GM12874 (cell line): ENCODE measurements around the gene GNG10.

Experiments
- TF ChIP-seq, protein P1 (sequence below): IDR thresholded peaks from 2 replicates; pipeline ENCODE4 v1.5.1; 2011; ENCODE audit warnings: low read depth, mild to moderate bottlenecking, control low read depth, low read length, moderate library complexity; ENCODE audit not compliant: insufficient read depth

Gene GNG10

DNA sequence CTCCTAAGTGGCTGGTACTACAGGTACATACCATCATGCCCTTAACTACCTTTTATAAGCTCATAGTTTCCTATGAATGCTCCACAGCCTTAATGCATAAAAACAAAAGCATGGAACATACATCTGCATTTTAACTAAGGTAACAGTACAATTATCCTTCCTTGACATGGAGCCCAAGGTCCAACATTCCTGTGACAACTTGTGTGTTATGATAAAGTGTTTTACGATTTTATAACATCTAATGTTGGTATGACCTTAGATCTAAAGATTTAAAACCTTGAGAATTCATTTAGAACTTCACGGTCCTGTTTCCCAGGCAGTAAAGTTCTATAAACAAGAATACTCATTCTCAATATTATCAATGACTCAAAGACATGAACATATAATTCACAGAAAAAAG, 43.1 kb downstream of the GNG10 start:
- TF ChIP-seq, protein P1, sequence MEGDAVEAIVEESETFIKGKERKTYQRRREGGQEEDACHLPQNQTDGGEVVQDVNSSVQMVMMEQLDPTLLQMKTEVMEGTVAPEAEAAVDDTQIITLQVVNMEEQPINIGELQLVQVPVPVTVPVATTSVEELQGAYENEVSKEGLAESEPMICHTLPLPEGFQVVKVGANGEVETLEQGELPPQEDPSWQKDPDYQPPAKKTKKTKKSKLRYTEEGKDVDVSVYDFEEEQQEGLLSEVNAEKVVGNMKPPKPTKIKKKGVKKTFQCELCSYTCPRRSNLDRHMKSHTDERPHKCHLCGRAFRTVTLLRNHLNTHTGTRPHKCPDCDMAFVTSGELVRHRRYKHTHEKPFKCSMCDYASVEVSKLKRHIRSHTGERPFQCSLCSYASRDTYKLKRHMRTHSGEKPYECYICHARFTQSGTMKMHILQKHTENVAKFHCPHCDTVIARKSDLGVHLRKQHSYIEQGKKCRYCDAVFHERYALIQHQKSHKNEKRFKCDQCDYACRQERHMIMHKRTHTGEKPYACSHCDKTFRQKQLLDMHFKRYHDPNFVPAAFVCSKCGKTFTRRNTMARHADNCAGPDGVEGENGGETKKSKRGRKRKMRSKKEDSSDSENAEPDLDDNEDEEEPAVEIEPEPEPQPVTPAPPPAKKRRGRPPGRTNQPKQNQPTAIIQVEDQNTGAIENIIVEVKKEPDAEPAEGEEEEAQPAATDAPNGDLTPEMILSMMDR, result no peak

DNA sequence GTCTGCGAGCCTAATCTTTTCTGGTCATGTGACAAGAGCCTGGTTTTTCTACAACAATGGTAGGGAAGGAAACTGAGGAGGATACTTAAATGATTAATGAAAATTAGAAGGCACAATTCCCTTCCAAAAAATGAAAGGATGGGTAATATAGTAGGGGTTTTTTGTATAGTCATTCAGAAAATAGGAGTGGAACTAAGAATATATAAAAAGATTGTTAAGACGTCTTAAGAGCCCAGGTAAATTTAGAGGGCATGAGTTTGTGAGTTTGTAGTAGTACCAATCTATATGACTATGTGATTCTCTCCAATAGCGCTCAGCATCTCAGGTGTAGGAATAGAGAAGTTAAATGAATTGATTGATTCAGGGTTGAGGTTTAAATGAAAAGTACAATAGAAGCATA, 50.1 kb downstream of the GNG10 start:
- TF ChIP-seq, protein P1, result no peak

DNA sequence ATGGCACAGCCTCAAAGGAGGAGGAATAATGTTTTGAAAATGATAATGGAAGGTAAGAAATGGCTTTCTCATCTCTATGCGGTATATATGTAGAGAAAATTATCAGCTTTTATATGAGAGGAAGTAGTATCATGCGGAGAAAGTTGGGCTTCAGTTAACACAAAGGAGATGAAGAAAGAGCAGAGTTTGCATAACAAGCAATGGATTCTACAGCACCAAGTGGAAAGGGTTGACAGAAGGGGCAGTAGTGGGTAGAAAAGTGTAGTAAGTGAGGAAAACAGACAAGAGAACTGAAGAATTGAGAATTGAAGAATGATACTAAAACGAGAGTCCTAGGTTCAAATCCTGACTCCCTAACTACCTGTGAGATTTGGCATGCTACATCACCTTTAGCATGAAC, 51.0 kb downstream of the GNG10 start:
- TF ChIP-seq, protein P1, result no peak

GRCh38 chr9:111715471-111715870, 54.1 kb downstream of the GNG10 start:
- TF ChIP-seq, protein P1, result no peak

- TF ChIP-seq, protein P1, result no peak
These were observed 58.1 kb downstream of the GNG10 start for GRCh38 chr9:111719541-111719940.
